AG04449 (cell line): Measurements from ENCODE around the gene PLPPR2.
"Not testable (repeated sequence)": the region's sequence is repeated elsewhere in the genome, so short reads cannot be mapped to it uniquely, and the experiment has no call there.

Experiments
- CTCF ChIA-PET: fragments of 350-600 bp; formaldehyde crosslinking; extraction: SDS; loops from one replicate; lab custom pipeline; 2021; ENCODE audit warnings: antibody characterized with exemption; lab: Yijun Ruan, JAX
- POLR2A ChIA-PET: fragments of 400-600, 350-600 bp; formaldehyde crosslinking; extraction: SDS; loops from one replicate; lab custom pipeline; 2020; ENCODE audit warnings: antibody characterized with exemption, inconsistent platforms; lab: Yijun Ruan, JAX
- DNase-seq: peaks from one replicate; pipeline ENCODE4 v3.0.0-alpha.2; 2010; ENCODE audit warnings: low read depth, low spot score
- H3K4me3 ChIP-seq: 2 replicates; pipeline ENCODE4 v1.5.1; 2011; ENCODE audit warnings: low read depth, mild to moderate bottlenecking, control low read depth, low read length
- TF ChIP-seq, protein P1 (sequence below): IDR thresholded peaks from one replicate; pipeline ENCODE4 v1.5.1; 2011; ENCODE audit warnings: mild to moderate bottlenecking, moderate library complexity, low read length, control low read depth, inconsistent platforms; ENCODE audit not compliant: insufficient read depth; ENCODE audit errors: missing control alignments

The PLPPR2 gene

DNA sequence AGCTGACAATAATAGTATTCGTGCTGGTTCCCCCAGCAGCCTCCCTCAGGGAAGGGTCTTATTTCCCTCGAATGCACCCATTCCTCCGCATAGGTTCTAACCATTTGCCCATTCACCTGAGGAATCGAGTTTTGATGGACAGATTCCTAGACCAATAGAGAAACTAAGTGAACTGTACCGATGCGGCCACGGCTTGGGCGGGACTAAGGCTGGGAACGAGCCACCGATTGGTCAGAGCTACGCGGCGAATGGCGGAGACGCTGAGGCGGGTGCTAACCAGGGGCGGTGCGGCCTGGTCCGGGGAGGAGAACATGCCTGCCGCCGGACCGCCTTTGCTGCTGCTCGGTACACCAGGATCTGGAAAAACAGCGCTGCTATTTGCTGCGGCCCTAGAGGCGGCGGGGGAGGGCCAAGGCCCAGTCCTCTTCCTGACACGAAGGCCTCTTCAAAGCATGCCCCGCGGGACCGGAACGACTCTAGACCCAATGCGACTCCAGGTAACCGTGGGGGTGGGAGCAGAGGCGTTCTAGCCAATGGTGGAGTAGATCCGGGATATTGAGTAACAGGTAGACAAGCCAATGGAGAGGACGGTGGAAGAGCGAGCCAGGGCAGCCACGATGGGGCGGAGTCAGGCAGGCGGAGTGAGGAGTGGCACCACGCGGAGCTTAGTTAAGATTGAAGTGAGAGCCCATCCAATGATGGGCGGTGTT is 19.4 kb downstream of the PLPPR2 start, which contains the start of gene SWSAP1:
Gene SWSAP1, plus strand, starts transcription at position 234 of the 710 bp plus-strand sequence. Its CDS starts 15 bp downstream, at position 249.
- peak within 1 kb of the TSS; percentile 65 for H3K4me3 ChIP-seq
- ChIA-PET POLR2A (interaction anchor here (0.6 to 1.5 kb wide), 8 partner anchors 11 to 61 kb away, joined by 3 to 11 read pairs (median 3); partner anchors contain the start of genes CCDC159, ODAD3, PRKCSH and TMEM205), CTCF (interaction anchor here (0.7 to 5.6 kb wide), 10 partner anchors 9 to 162 kb away, joined by 3 to 18 read pairs (median 4); partner anchors contain the start of genes CCDC159, RGL3 and TMEM205)
- TF ChIP-seq, protein P1, sequence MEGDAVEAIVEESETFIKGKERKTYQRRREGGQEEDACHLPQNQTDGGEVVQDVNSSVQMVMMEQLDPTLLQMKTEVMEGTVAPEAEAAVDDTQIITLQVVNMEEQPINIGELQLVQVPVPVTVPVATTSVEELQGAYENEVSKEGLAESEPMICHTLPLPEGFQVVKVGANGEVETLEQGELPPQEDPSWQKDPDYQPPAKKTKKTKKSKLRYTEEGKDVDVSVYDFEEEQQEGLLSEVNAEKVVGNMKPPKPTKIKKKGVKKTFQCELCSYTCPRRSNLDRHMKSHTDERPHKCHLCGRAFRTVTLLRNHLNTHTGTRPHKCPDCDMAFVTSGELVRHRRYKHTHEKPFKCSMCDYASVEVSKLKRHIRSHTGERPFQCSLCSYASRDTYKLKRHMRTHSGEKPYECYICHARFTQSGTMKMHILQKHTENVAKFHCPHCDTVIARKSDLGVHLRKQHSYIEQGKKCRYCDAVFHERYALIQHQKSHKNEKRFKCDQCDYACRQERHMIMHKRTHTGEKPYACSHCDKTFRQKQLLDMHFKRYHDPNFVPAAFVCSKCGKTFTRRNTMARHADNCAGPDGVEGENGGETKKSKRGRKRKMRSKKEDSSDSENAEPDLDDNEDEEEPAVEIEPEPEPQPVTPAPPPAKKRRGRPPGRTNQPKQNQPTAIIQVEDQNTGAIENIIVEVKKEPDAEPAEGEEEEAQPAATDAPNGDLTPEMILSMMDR = no peak
- peak; percentile 94 for DNase-seq

DNA sequence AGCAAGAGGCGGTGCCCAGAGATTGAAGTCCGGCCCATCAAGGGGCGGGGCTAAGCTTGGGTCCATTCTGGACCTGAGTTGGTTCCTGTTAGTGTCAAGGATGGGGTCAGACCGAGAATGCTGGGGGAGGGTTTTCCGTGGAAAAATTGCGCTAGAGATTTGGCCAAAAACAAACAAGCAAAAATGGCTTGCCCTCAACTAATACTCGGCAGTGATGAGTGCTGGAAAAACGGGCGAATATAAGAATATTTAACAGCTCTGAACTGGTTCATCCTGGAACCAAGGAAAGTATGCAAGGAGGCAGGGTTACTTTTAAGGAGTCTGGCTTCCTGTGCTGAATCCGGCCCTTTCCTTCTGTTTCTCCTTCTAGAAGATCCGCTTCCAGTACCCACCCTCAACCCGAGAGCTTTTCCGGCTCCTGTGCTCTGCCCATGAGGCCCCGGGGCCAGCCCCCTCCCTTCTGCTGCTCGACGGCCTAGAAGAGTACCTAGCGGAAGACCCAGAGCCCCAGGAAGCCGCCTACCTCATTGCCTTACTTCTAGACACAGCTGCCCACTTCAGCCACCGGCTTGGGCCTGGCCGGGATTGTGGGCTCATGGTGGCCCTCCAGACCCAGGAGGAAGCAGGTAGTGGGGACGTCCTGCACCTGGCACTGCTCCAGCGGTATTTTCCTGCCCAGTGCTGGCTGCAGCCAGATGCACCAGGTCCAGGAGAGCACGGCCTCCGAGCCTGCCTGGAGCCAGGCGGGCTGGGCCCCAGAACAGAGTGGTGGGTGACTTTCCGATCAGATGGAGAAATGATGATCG is 20.1 kb downstream of the PLPPR2 start:
- TF ChIP-seq, protein P1 = no peak
- ChIA-PET POLR2A (interaction anchor here (0.6 to 1.5 kb wide), 6 partner anchors 12 to 44 kb away, joined by 3 to 11 read pairs (median 3); no protein-coding TSS in a partner anchor), CTCF (interaction anchor here (0.7 to 5.6 kb wide), 11 partner anchors 8 to 161 kb away, joined by 3 to 18 read pairs (median 4); partner anchors contain the start of genes CCDC159, RGL3 and TMEM205)
- DNase-seq = no peak
- peak overlapping the region; percentile 39 for H3K4me3 ChIP-seq

DNA sequence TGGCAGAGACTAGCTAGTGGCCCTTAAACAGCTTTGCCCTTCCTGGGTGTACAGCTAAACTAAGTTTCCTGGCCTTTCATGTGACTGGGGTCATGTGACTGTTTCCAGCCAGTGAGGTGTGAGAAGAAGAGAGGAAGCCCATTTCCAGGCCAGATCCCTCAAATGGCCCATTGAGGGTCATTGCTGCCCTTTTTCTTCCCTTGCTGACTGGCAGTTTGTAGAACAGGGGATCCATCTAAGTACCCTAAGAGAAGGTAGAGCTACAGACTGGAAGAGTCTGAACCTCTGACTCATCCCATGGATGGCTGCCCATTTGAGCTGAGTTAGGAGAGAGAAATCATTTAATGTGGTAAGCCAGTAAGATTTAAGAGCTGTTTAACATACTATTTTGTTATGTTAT is 22.0 kb downstream of the PLPPR2 start:
- no peak overlapping the region for H3K4me3 ChIP-seq
- CTCF ChIA-PET = interaction anchor here (0.8 to 5.6 kb wide), 11 partner anchors 8 to 239 kb away, joined by 3 to 18 read pairs (median 4); partner anchors contain the start of gene PRKCSH
- DNase-seq = peak; percentile 57
- POLR2A ChIA-PET = interaction anchor here (0.5 to 0.7 kb wide), 4 partner anchors 31 to 142 kb away, joined by 3 to 5 read pairs (median 3); partner anchors contain the start of genes CCDC159 and TMEM205
- TF ChIP-seq, protein P1 = no peak

DNA sequence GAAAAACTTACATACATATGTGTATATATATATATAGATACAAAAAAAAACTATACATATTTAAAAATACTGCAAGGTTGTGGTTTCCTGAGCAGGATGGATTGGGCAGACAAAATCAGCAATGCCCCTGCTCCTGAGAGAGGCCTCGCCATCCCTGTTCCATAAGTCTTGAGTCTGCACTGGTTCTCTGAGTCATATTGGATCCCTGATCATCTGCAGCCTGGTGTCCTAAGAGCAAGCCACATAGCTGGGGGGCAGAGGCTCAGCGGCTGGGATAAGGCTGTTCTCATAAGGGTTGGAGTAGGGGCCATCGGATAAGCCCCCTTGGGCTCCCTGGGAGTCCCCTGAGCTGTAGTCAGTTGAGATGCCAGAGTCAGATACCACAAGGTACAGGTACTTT is 22.5 kb downstream of the PLPPR2 start:
- TF ChIP-seq, protein P1 = no peak
- no peak for DNase-seq
- ChIA-PET POLR2A (interaction anchor here (0.5 to 0.7 kb wide), 4 partner anchors 32 to 141 kb away, joined by 3 to 5 read pairs (median 3); partner anchors contain the start of genes CCDC159 and TMEM205), CTCF (interaction anchor here (0.8 to 5.6 kb wide), 10 partner anchors 9 to 240 kb away, joined by 3 to 18 read pairs (median 4); partner anchors contain the start of gene PRKCSH)
- peak overlapping the region; percentile 3; the same call in 1 of the 2 replicates for H3K4me3 ChIP-seq

DNA sequence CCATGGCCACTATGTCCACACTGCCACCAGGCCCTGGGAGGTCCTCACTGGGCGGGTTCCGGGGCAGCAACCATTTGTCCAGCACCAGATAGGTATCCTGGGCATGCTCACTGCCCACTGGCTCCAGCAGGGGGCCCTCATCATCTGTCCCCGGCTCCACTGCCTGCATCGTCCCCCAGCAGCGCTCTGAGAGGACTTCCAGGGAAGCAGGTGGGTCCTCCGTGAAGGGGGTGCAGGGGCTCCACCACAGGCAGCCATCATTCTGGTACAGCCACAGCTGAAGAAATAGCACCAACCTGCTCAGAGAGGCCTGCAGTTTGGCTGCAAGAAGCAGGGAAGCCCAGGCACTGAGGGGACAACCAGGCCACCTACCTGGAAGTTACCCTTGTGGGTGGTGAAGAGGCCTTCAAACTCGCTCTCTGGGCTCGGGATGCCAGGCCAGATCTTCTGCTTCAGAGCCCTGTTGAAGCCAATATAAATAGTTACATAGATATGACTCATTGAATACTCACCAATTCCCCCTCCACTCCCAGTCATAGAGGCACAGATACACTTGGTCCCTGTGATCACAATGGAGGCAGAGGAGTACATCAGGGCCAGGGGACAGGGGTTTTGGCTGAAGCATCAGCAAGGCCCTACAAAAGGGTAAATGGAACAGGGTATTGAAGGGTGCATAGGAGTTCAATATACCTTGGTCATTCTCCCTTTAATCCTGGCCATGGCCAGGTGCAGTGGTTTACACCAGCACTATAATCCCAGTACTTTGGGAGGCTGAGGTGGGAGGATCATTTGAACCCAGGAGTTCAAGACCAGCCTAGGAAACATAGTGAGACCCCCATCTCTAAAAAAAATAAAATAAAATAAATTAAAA is 23.3 kb downstream of the PLPPR2 start:
- peak; percentile 36 for DNase-seq
- POLR2A ChIA-PET = no interaction called here
- CTCF ChIA-PET = interaction anchor here (1.3 to 5.6 kb wide), 6 partner anchors 10 to 104 kb away, joined by 3 to 18 read pairs (median 6); partner anchors contain the start of gene PRKCSH
- TF ChIP-seq, protein P1 = peak; percentile 40
- no peak overlapping the region for H3K4me3 ChIP-seq

DNA sequence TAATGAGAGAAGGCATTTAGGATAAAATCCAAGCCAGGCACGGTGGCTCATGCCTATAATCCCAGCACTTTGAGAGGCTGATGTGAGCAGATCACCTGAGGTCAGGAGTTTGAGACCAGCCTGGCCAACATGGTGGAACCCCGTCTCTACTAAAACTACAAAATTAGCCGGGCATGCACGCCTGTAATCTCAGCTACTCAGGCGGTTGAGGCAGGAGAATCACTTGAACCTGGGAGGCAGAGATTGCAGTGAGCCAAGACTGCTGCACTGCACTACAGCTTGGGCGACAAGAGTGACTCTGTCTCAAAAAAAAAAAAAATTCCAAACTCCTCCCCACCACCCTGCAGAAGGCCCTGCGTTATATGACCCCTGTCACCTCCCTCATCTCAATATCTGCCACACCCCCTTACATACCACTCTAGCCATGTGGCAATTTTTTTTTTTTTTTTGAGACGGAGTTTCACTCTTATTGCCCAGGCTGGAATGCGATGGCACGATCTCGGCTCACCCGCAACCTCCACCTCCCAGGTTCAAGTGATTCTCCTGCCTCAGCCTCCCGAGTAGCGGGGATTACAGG is 24.1 kb downstream of the PLPPR2 start:
- H3K4me3 ChIP-seq, DNase-seq, POLR2A ChIA-PET: not testable (repeated sequence)
- CTCF ChIA-PET = interaction anchor here (1.1 to 5.6 kb wide), 6 partner anchors 9 to 157 kb away, joined by 4 to 45 read pairs (median 8); no protein-coding TSS in a partner anchor
